Measurements from ENCODE around the gene TMEM181.

DNA sequence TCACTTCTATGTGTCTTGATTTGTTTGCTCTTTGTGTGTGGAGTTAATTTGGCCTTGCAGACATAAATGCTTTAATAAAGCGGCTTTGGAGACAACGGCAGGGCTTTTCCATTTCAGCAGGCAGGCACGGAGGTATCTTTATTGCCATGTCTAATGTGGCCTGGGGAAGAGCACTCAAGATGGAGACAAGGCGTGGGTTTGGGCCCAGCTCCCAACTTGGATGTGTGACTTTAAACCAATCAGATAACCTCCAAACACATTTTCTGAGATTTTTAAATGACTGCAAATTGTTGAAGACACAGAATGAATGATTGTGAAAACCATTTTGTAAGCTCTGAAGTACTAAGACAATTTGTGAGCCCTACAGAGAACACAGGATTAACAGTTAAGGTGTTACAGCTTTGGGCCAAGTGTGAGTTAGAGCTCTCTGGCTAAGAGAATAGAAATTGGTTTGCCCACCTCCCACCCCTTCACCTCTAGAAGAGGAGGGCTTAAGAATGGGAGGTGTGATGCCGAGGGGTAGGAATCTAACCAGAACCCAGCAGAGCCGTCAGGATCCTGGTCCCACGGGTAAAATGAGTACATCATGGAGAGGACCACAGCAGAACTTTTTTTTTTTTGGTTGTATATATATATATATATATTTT, 75.7 kb downstream of the TMEM181 start:
- TF ChIP-seq SUZ12 (IDR thresholded peaks at IDR 0.05; ENCODE audit: extremely low read depth, insufficient read depth, insufficient read length) (no peak), ZNF274 (IDR thresholded peaks at IDR 0.05; ENCODE audit: low read depth, low read length) (no peak), YY1 (IDR thresholded peaks at IDR 0.05; ENCODE audit: insufficient read depth, insufficient read length) (no peak)

Measured in NT2/D1 (cell line).